Stimulated activated CD4-positive, alpha-beta T cell treated with anti-CD3 and anti-CD28 coated beads, Interleukin-4, amount 100 ng/mL, for 4 hours (primary cell): Measurements from ENCODE around the gene NPSR1.
"Not testable (repeated sequence)": the region's sequence is repeated elsewhere in the genome, so short reads cannot be mapped to it uniquely, and the experiment has no call there.

ENCODE experiments used
- DNase-seq, 2 experiments: peaks; one replicate each; pipeline ENCODE4 v3.0.0-alpha.2; 2020

NPSR1 gene

GRCh38 chr7:34759477-34760125 lies 101.6 kb downstream of the NPSR1 start:
- no peak for DNase-seq

GRCh38 chr7:34760271-34760670 lies 102.3 kb downstream of the NPSR1 start:
- DNase-seq, result no peak

- no peak for DNase-seq
Observed at GRCh38 chr7:34761206-34761605, 103.2 kb downstream of the NPSR1 start.

GRCh38 chr7:34761627-34762026 lies 103.6 kb downstream of the NPSR1 start:
- DNase-seq, result no peak

- no peak for DNase-seq
Observed at GRCh38 chr7:34762764-34763163, 104.7 kb downstream of the NPSR1 start.

GRCh38 chr7:34772296-34772938 lies 114.4 kb downstream of the NPSR1 start:
- DNase-seq, result no peak

- DNase-seq, result no peak
Observed at GRCh38 chr7:34776748-34777358, 118.8 kb downstream of the NPSR1 start.

- no peak for DNase-seq
Observed at GRCh38 chr7:34780546-34780945, 122.5 kb downstream of the NPSR1 start.

- no peak for DNase-seq
Observed at GRCh38 chr7:34787586-34787985, 129.6 kb downstream of the NPSR1 start.

- no peak for DNase-seq
Observed at GRCh38 chr7:34806831-34807230, 148.8 kb downstream of the NPSR1 start.

- no peak for DNase-seq
Observed at GRCh38 chr7:34807548-34808340, 149.7 kb downstream of the NPSR1 start.

- not testable (repeated sequence) for DNase-seq
Observed at GRCh38 chr7:34814203-34814842, 156.3 kb downstream of the NPSR1 start.

- DNase-seq, result no peak
Observed at GRCh38 chr7:34821932-34822558, 164.0 kb downstream of the NPSR1 start.

GRCh38 chr7:34823650-34824258 lies 165.7 kb downstream of the NPSR1 start:
- peak; percentile 27 to 54 for DNase-seq

- DNase-seq, result no peak
Observed at GRCh38 chr7:34825221-34825620, 167.2 kb downstream of the NPSR1 start.

- no peak for DNase-seq
Observed at GRCh38 chr7:34830390-34830789, 172.4 kb downstream of the NPSR1 start.

- DNase-seq, result no peak
Observed at GRCh38 chr7:34831436-34831835, 173.4 kb downstream of the NPSR1 start.

- DNase-seq, result no peak
Observed at GRCh38 chr7:34832020-34832419, 174.0 kb downstream of the NPSR1 start.

- no peak for DNase-seq
Observed at GRCh38 chr7:34835901-34836600, 178.0 kb downstream of the NPSR1 start.

- no peak for DNase-seq
Observed at GRCh38 chr7:34837316-34837715, 179.3 kb downstream of the NPSR1 start.

- no peak for DNase-seq
Observed at GRCh38 chr7:34837801-34838201, 179.8 kb downstream of the NPSR1 start.
